SK-N-SH (cell line): ENCODE measurements around the gene SEZ6.

Experiments
- CTCF ChIP-seq: fragments of 200-600 bp; sonication (generic); IDR thresholded peaks from 2 replicates; pipeline ENCODE4 v1.6.1; 2017; ENCODE audit warnings: antibody characterized with exemption, mild to moderate bottlenecking, moderate library complexity
- EP300 ChIP-seq, 2 experiments: IDR thresholded peaks; 2 replicates each; pipeline versions ENCODE4 v1.4.0 to v1.6.1; 2012; ENCODE audit warnings: borderline replicate concordance in 1 of 2, low read depth in 1 of 2, low read length in 1 of 2
- EZH2phosphoT487 ChIP-seq: fragments of 200-600 bp; sonication (generic); IDR thresholded peaks from 2 replicates; pipeline ENCODE4 v1.6.1; 2017; ENCODE audit warnings: low read depth, mixed run types, mild to moderate bottlenecking, antibody characterized with exemption, moderate library complexity, borderline replicate concordance
- FOSL2 ChIP-seq: IDR thresholded peaks from 2 replicates; pipeline ENCODE4 v1.4.0; 2012; ENCODE audit warnings: low read depth, mild to moderate bottlenecking, moderate library complexity, borderline replicate concordance
- FOXM1 ChIP-seq: IDR thresholded peaks from 2 replicates; pipeline ENCODE4 v1.4.0; 2012; ENCODE audit warnings: low read depth, mild to moderate bottlenecking
- MEF2A ChIP-seq: IDR thresholded peaks from 2 replicates; pipeline ENCODE4 v1.4.0; 2012; ENCODE audit warnings: low read depth, borderline replicate concordance
- NFIC ChIP-seq: IDR thresholded peaks from 2 replicates; pipeline ENCODE4 v1.4.0; 2012; ENCODE audit warnings: borderline replicate concordance
- NRF1 ChIP-seq: IDR thresholded peaks from 2 replicates; pipeline ENCODE4 v1.6.1; 2012; ENCODE audit warnings: low read depth, mild to moderate bottlenecking, low read length
- POLR2AphosphoS5 ChIP-seq: IDR thresholded peaks from 2 replicates; pipeline ENCODE4 v1.6.1; 2012; ENCODE audit warnings: low read depth, low read length
- REST ChIP-seq: IDR thresholded peaks from 2 replicates; pipeline ENCODE4 v1.6.1; 2012; ENCODE audit warnings: mild to moderate bottlenecking, low read depth, low read length, moderate library complexity
- SIN3A ChIP-seq: IDR thresholded peaks from 2 replicates; pipeline ENCODE4 v1.6.1; 2012; ENCODE audit warnings: low read depth, mild to moderate bottlenecking, low read length, moderate library complexity, borderline replicate concordance
- YY1 ChIP-seq: IDR thresholded peaks from 2 replicates; pipeline ENCODE4 v1.4.0; 2012; ENCODE audit warnings: low read depth, mild to moderate bottlenecking
- ZBTB33 ChIP-seq: IDR thresholded peaks from 2 replicates; pipeline ENCODE4 v1.4.0; 2012; ENCODE audit warnings: low read depth, borderline replicate concordance

GRCh38 chr17:29041571-29041970 is 35.7 kb upstream of the SEZ6 start:
- TF ChIP-seq ZBTB33 (no peak), EP300 (IDR thresholded peaks at IDR 0.05; ENCODE audit: borderline replicate concordance in 1 of 2, low read depth in 1 of 2, low read length in 1 of 2) (no peak), EZH2phosphoT487 (no peak), CTCF (no peak), POLR2AphosphoS5 (no peak), REST (no peak), FOSL2 (no peak), MEF2A (no peak), NRF1 (no peak), YY1 (no peak), SIN3A (no peak), NFIC (no peak), FOXM1 (no peak)
